ENCODE data around the gene ANKRD11.
A peak's percentile ranks its signal among the peaks of the same experiment; 100 is the strongest.

The ANKRD11 gene

GRCh38 chr16:89325861-89326471 is 164.4 kb downstream of the ANKRD11 start:
- Histone ChIP-seq H4K91ac (ENCODE audit: low read depth, low read length) (peak overlapping the region; percentile 36), H3K23ac (ENCODE audit: low read length) (no peak overlapping the region), H3K79me1 (ENCODE audit: low read length) (peaks cover 9% of the 10 kb centered on the region), H3K9me3 (ENCODE audit: insufficient read depth, low read depth, low read length) (peaks cover 3% of the 10 kb centered on the region), H3K27ac (ENCODE audit: low read depth, low read length) (no peak overlapping the region), H3K4ac (ENCODE audit: low read depth, low read length) (peak overlapping the region; percentile 65), H2BK120ac (ENCODE audit: insufficient read depth, low read length, poor library complexity) (peak overlapping the region; percentile 43), H4K8ac (ENCODE audit: low read depth, low read length) (peak overlapping the region; percentile 15), H3K4me1 (ENCODE audit: control insufficient read depth in 1 of 2, insufficient read depth in 2 of 2, low read length in 2 of 2) (peaks cover 30 to 42% of the 10 kb centered on the region in 2 experiments), H2BK5ac (ENCODE audit: low read depth, low read length, poor library complexity) (peak overlapping the region; percentile 36), H3K14ac (ENCODE audit: low read length) (peak overlapping the region; percentile 48), H3K36me3 (ENCODE audit: control insufficient read depth in 1 of 2, insufficient read depth in 2 of 2, low read length in 2 of 2) (peaks cover 6 to 11% of the 10 kb centered on the region in 2 experiments), H3K18ac (ENCODE audit: low read length) (peak overlapping the region; percentile 67), H3K27me3 (ENCODE audit: insufficient read depth, low read length) (no peaks in the 10 kb centered on the region), H3K79me2 (ENCODE audit: control insufficient read depth, insufficient read depth, low read length, poor library complexity) (peaks cover 33% of the 10 kb centered on the region), H4K12ac (ENCODE audit: low read depth, low read length) (peak overlapping the region; percentile 47), H2AFZ (ENCODE audit: insufficient read depth, low read length, poor library complexity) (peak overlapping the region; percentile 10), H2AK5ac (ENCODE audit: low read length) (peak overlapping the region; percentile 16), H2BK12ac (ENCODE audit: low read length) (peak overlapping the region; percentile 9), H3K4me2 (ENCODE audit: low read length) (peak overlapping the region; percentile 23), H3K4me3 (ENCODE audit: low read depth, low read length) (no peak overlapping the region), H3K9ac (ENCODE audit: low read length) (no peak overlapping the region)
- DNase-seq = peak in 1 of 2 donors; percentile 47
- WGBS (ENCODE audit: extremely low coverage, insufficient coverage, insufficient read length) = no CpG with 5 or more reads among the region's 18 CpGs

GRCh38 chr16:89324056-89325010 is 166.0 kb downstream of the ANKRD11 start:
- no peak overlapping the region for H2BK12ac ChIP-seq (ENCODE audit: low read length)
- H3K9me3 ChIP-seq (ENCODE audit: insufficient read depth, low read depth, low read length) = peaks cover 3% of the 10 kb centered on the region
- no peak overlapping the region for H3K9ac ChIP-seq (ENCODE audit: low read length)
- H3K18ac ChIP-seq (ENCODE audit: low read length) = no peak overlapping the region
- H4K12ac ChIP-seq (ENCODE audit: low read depth, low read length) = no peak overlapping the region
- H3K23ac ChIP-seq (ENCODE audit: low read length) = no peak overlapping the region
- no peak overlapping the region for H3K4me2 ChIP-seq (ENCODE audit: low read length)
- peak overlapping the region; percentile 65 for H3K4ac ChIP-seq (ENCODE audit: low read depth, low read length)
- H3K4me3 ChIP-seq (ENCODE audit: low read depth, low read length) = no peak overlapping the region
- no peak overlapping the region for H3K14ac ChIP-seq (ENCODE audit: low read length)
- no peak overlapping the region for H4K8ac ChIP-seq (ENCODE audit: low read depth, low read length)
- no peaks in the 10 kb centered on the region for H3K27me3 ChIP-seq (ENCODE audit: insufficient read depth, low read length)
- H2AK5ac ChIP-seq (ENCODE audit: low read length) = no peak overlapping the region
- no peak overlapping the region for H2BK120ac ChIP-seq (ENCODE audit: insufficient read depth, low read length, poor library complexity)
- no peak overlapping the region for H2BK5ac ChIP-seq (ENCODE audit: low read depth, low read length, poor library complexity)
- no peak overlapping the region for H3K27ac ChIP-seq (ENCODE audit: low read depth, low read length)
- H4K91ac ChIP-seq (ENCODE audit: low read depth, low read length) = no peak overlapping the region
- H3K36me3 ChIP-seq (ENCODE audit: control insufficient read depth in 1 of 2, insufficient read depth in 2 of 2, low read length in 2 of 2) = peaks cover 6 to 11% of the 10 kb centered on the region in 2 experiments
- no peak overlapping the region for H2AFZ ChIP-seq (ENCODE audit: insufficient read depth, low read length, poor library complexity)
- peaks cover 44 to 54% of the 10 kb centered on the region in 2 experiments for H3K4me1 ChIP-seq (ENCODE audit: control insufficient read depth in 1 of 2, insufficient read depth in 2 of 2, low read length in 2 of 2)
- no peak for DNase-seq
- WGBS (ENCODE audit: extremely low coverage, insufficient coverage, insufficient read length) = no CpG with 5 or more reads among the region's 32 CpGs
- H3K79me1 ChIP-seq (ENCODE audit: low read length) = peaks cover 11% of the 10 kb centered on the region
- peaks cover 35% of the 10 kb centered on the region for H3K79me2 ChIP-seq (ENCODE audit: control insufficient read depth, insufficient read depth, low read length, poor library complexity)

- no CpG with 5 or more reads among the region's 26 CpGs for WGBS (ENCODE audit: extremely low coverage, insufficient coverage, insufficient read length)
- Histone ChIP-seq H3K9me3 (ENCODE audit: insufficient read depth, low read depth, low read length) (peaks cover 3% of the 10 kb centered on the region), H3K79me2 (ENCODE audit: control insufficient read depth, insufficient read depth, low read length, poor library complexity) (peaks cover 36% of the 10 kb centered on the region)
Measured at GRCh38 chr16:89323120-89323960, 167.0 kb downstream of the ANKRD11 start.

More at GRCh38 chr16:89323120-89323960, 167.0 kb downstream of the ANKRD11 start:
- no peak overlapping the region for H3K4me2 ChIP-seq (ENCODE audit: low read length)
- no peak overlapping the region for H2BK5ac ChIP-seq (ENCODE audit: low read depth, low read length, poor library complexity)
- no peak overlapping the region for H2AFZ ChIP-seq (ENCODE audit: insufficient read depth, low read length, poor library complexity)
- no peak overlapping the region for H3K14ac ChIP-seq (ENCODE audit: low read length)
- no peak overlapping the region for H2AK5ac ChIP-seq (ENCODE audit: low read length)
- H4K12ac ChIP-seq (ENCODE audit: low read depth, low read length) = no peak overlapping the region
- no peak overlapping the region for H2BK120ac ChIP-seq (ENCODE audit: insufficient read depth, low read length, poor library complexity)
- peaks cover 11% of the 10 kb centered on the region for H3K79me1 ChIP-seq (ENCODE audit: low read length)
- H2BK12ac ChIP-seq (ENCODE audit: low read length) = no peak overlapping the region
- H3K18ac ChIP-seq (ENCODE audit: low read length) = peak overlapping the region; percentile 47
- H3K9ac ChIP-seq (ENCODE audit: low read length) = no peak overlapping the region
- H3K27ac ChIP-seq (ENCODE audit: low read depth, low read length) = no peak overlapping the region
- H3K4ac ChIP-seq (ENCODE audit: low read depth, low read length) = peak overlapping the region; percentile 65
- H3K4me1 ChIP-seq (ENCODE audit: control insufficient read depth in 1 of 2, insufficient read depth in 2 of 2, low read length in 2 of 2) = peaks cover 48 to 58% of the 10 kb centered on the region in 2 experiments
- H4K91ac ChIP-seq (ENCODE audit: low read depth, low read length) = no peak overlapping the region
- no peak overlapping the region for H3K23ac ChIP-seq (ENCODE audit: low read length)
- no peak overlapping the region for H4K8ac ChIP-seq (ENCODE audit: low read depth, low read length)
- H3K36me3 ChIP-seq (ENCODE audit: control insufficient read depth in 1 of 2, insufficient read depth in 2 of 2, low read length in 2 of 2) = peaks cover 4 to 5% of the 10 kb centered on the region in 2 experiments
- DNase-seq = no peak
- H3K4me3 ChIP-seq (ENCODE audit: low read depth, low read length) = no peak overlapping the region
- no peaks in the 10 kb centered on the region for H3K27me3 ChIP-seq (ENCODE audit: insufficient read depth, low read length)

All from trophoblast cell (in vitro differentiated cells and primary cell).